Stimulated activated naive B cell treated with anti-CD40 and anti-IgM and Interleukin-4, amounts not matched to agents 10 μg/mL and 1 μg/mL and 100 μg/mL, for 72 hours (primary cell): ENCODE results near the gene BROX.
A peak's percentile ranks its signal among the peaks of the same experiment; 100 is the strongest.
"Not testable (repeated sequence)": the region's sequence is repeated elsewhere in the genome, so short reads cannot be mapped to it uniquely, and the experiment has no call there.

ENCODE experiments used
- ATAC-seq, 2 donors: fragments of 150-1000 bp; cut with Tn5 transposase; replicated peaks; 2 replicates each; pipeline ENCODE4 v1.10.0; 2021; ENCODE audit warnings: moderate library complexity in 1 of 2
- DNase-seq: peaks from one replicate; pipeline ENCODE4 v3.0.0; 2021
- H3K27ac Mint-ChIP-seq: one replicate; pipeline ENCODE4 v1.8.0; 2022; ENCODE audit warnings: mild to moderate bottlenecking, mixed read lengths
- H3K27me3 Mint-ChIP-seq, 2 donors: one replicate each; pipeline ENCODE4 v1.8.0; 2022; ENCODE audit warnings: mixed read lengths in 2 of 2
- H3K36me3 Mint-ChIP-seq, 2 donors: one replicate each; pipeline ENCODE4 v1.8.0; 2022; ENCODE audit warnings: mixed read lengths in 2 of 2, mild to moderate bottlenecking in 1 of 2
- H3K4me1 Mint-ChIP-seq, 2 donors: one replicate each; pipeline ENCODE4 v1.8.0; 2022; ENCODE audit warnings: mixed read lengths in 2 of 2, mild to moderate bottlenecking in 1 of 2
- H3K4me3 Mint-ChIP-seq, 2 donors: one replicate each; pipeline ENCODE4 v1.8.0; 2022; ENCODE audit warnings: mild to moderate bottlenecking in 2 of 2, mixed read lengths in 2 of 2, moderate library complexity in 1 of 2
- H3K9me3 Mint-ChIP-seq, 2 donors: one replicate each; pipeline ENCODE4 v1.8.0; 2022; ENCODE audit warnings: mixed read lengths in 2 of 2, mild to moderate bottlenecking in 1 of 2

Gene BROX, protein sequence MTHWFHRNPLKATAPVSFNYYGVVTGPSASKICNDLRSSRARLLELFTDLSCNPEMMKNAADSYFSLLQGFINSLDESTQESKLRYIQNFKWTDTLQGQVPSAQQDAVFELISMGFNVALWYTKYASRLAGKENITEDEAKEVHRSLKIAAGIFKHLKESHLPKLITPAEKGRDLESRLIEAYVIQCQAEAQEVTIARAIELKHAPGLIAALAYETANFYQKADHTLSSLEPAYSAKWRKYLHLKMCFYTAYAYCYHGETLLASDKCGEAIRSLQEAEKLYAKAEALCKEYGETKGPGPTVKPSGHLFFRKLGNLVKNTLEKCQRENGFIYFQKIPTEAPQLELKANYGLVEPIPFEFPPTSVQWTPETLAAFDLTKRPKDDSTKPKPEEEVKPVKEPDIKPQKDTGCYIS

DNA sequence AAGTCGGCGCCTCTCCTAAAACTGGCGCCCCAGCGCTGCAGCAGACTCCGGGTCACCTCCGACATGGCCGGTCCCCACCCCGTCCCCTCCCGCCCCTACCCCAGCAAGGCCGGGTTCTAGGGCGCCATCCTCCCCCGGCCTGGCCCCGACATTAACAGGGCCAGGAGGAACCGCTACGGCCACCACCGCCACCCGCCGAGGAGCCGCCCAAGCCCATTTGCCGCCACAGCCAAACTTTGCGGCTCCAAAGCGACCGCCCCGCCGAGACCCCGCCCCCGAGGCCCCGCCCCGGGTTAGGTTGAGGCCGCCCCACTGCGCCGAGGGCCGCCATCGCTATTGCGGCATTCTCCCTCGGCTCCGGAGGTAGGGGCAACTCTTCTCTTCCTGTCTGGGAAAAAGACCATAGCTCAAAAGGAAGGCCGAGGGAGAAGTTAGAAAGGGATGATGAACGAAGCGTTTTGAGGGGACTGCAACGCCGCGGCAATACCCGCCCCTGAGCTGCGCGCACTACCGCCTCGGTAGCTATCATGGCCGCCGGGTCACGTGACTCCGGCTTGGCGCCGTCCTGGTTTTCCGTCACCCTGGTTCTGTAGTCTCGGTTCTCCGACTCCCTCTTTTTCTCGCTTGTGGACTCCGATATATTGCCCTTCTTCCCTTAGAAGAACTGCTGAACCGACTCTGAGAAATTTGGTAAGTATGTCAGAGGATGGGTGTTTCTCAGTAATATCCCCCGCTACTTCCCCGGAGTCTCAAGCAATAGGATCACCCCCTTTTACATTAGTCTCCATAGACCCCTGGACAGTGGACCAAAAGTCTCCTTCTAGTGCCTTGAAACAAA, at the start of gene BROX, which contains the start of gene AIDA:
TSS of gene BROX (plus strand) at position 312 of the 838 bp plus-strand sequence. CDS start 3,136 bp downstream, outside the sequence.
TSS of gene AIDA (minus strand) at position 239 of the 838 bp plus-strand sequence. CDS start at position 65, 174 bp downstream.
- Mint-ChIP-seq H3K4me3 (peak within 1 kb of the TSS; percentile 96 to 97), H3K36me3 (peaks cover 15 to 38% of the 10 kb centered on the region in 2 donors), H3K4me1 (peaks cover 8 to 48% of the 10 kb centered on the region in 2 donors), H3K27ac (peak within 1 kb of the TSS; percentile 100), H3K9me3 (no peaks in the 10 kb centered on the region), H3K27me3 (no peaks in the 10 kb centered on the region)
- ATAC-seq (peak; percentile 81 to 84), DNase-seq (peak; percentile 92)

DNA sequence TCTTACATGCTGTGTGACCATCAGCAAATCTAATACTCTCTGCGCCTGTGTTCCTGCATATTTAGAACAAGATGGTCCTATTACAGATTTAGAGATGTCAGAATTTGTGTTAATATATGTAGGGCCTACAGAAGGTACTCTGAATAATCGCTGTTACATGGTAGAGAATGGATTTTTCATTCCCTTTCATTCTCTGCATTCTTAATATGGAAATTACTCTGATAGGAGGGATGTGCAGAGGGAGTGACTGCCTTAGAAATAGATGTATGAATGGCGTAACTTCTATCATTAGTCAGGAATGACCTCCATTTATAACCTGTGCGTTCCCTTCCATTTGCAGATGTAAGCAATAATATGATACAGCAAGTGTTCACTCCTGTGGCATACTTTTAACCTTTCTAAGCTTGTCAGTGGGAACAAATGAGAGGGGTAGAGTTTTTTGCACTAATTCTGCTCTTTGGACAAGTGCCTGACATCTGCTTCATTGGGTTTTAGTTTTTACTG, 48.9 kb upstream of the BROX start:
- ATAC-seq = no peak
- Mint-ChIP-seq H3K27ac (no peak overlapping the region), H3K36me3 (peaks cover 22 to 26% of the 10 kb centered on the region in 2 donors), H3K9me3 (no peaks in the 10 kb centered on the region), H3K27me3 (no peaks in the 10 kb centered on the region), H3K4me3 (no peak overlapping the region), H3K4me1 (peaks cover 1 to 2% of the 10 kb centered on the region in 2 donors)
- DNase-seq = no peak

DNA sequence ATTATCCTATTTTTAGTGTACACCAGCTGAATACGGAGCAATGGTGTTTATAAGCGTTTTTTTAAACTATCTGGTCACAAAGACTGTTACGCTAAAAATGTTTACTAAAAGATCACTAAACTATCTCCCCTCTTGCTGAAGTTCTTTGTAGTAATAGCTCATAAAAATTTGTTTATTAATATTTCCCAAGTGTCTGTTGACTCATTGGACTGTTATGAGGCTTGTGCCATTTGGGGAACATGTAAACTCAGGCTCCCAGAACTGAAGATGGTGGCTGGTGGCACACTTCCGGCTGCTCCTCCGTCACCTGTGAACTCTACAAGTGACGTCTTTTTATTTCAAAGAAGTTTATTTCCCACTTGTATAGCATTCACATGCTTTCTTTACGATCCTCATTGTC, 46.4 kb upstream of the BROX start:
- no peak overlapping the region for H3K4me3 Mint-ChIP-seq
- DNase-seq (no peak), ATAC-seq (no peak)
- H3K36me3 Mint-ChIP-seq = peaks cover 18 to 29% of the 10 kb centered on the region in 2 donors
- H3K4me1 Mint-ChIP-seq = peaks cover 0 to 1% of the 10 kb centered on the region in 2 donors
- no peaks in the 10 kb centered on the region for H3K27me3 Mint-ChIP-seq
- H3K27ac Mint-ChIP-seq = no peak overlapping the region
- H3K9me3 Mint-ChIP-seq = no peaks in the 10 kb centered on the region

DNA sequence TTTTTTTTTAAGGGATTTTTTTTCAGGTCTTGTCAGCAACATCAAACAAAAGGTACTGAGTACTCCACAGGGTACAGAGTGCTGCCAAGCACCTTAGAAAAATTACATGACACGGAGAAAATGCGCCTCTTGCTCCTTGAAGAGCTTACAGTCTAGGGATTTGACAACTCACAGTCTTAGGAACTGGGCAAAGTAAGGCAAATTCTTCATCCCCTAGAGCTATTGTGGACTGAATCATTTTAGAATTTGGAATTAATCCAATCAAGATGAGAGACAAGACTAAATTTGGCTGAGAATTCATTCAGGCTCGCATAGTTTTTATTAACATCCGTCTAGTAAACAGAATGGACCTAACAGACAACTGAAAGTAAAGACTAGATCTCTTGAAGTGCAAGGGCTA, 44.2 kb upstream of the BROX start:
- not testable (repeated sequence) for H3K27me3 Mint-ChIP-seq, H3K4me3 Mint-ChIP-seq, ATAC-seq, DNase-seq, H3K27ac Mint-ChIP-seq, H3K4me1 Mint-ChIP-seq, H3K9me3 Mint-ChIP-seq
- H3K36me3 Mint-ChIP-seq = peaks cover 21 to 35% of the 10 kb centered on the region in 2 donors

DNA sequence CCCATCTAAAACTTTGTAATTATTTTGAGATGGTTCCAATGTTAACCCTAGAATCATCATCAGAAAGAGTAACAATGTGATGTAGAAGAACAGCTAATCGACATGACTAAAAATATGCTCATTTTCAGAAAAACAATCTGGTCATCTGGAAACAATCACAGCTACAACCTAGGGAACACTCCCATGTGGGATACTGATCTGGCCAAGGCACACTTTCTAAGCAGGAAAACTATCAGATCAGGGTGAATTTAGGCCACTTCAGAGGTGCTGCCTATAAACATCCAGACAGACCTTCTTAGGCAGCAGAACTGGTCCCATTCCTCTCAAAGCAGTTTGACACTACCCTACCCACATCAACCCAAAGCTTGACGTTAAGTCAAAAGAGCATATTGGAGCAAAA, 43.3 kb upstream of the BROX start:
- H3K27me3 Mint-ChIP-seq, DNase-seq, H3K27ac Mint-ChIP-seq, H3K9me3 Mint-ChIP-seq, ATAC-seq, H3K4me3 Mint-ChIP-seq, H3K4me1 Mint-ChIP-seq: not testable (repeated sequence)
- peaks cover 28 to 41% of the 10 kb centered on the region in 2 donors for H3K36me3 Mint-ChIP-seq

DNA sequence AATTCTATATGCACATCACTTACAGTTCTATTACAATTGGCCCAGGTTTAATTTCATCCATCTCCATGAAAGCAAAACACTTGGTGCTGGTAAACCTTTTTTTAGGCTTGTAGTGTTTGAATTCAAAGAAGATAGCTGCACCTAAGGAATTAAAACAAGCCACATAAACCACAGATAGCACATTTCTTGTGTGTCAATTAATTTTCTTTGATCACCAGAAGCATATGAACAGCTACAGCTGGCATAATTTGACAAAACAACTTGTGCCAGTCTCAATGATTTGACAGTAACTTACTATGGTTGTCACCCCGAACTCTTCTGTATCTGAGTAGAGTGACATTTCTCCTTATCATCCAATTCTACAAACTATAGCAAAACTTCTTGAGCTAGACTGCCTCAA, 42.3 kb upstream of the BROX start:
- Mint-ChIP-seq H3K36me3 (peaks cover 25 to 46% of the 10 kb centered on the region in 2 donors), H3K27ac (peak overlapping the region; percentile 51), H3K4me3 (no peak overlapping the region), H3K9me3 (no peaks in the 10 kb centered on the region), H3K4me1 (peaks cover 0 to 1% of the 10 kb centered on the region in 2 donors), H3K27me3 (no peaks in the 10 kb centered on the region)
- ATAC-seq (no peak), DNase-seq (no peak)

DNA sequence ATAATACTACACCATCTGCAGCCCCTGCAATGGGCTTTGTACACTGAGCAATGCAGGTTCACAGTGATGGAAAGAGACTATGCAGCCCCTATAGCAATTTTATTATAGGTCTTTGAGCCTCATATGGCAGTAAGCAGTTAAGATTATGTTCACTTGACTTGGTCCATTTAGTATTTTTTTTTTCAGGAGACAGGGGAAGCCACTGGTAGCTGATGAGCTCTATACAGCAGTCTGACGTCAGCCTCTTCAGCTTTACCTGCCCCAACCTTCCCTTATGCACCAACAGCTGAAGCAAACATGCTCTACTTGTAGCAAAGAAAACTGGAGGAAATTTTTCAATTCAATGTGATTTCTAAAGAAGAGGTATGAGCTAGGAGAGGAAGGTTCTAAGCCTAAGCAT, 32.3 kb upstream of the BROX start:
- H3K27me3 Mint-ChIP-seq = no peaks in the 10 kb centered on the region
- no peak overlapping the region for H3K4me3 Mint-ChIP-seq

DNA sequence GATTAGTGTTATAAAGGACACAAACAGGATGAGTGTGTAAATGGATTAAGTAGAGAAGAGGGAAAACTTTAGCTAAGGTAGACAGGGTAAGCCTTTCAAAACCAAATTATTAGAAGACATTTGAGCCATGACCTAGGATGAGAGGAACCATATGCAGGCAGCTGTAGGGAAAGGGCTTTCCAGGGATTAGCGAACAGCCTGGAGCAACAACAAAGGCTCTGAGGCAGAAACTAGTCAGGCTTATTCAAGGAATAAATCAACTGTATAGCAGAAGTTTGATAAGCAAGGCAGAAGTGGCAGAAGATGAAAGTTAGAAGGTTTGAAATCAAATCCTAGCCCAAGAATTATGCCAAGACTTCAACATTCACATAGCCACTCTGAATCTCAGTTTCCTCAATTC, 21.3 kb upstream of the BROX start:
- Mint-ChIP-seq H3K9me3 (no peaks in the 10 kb centered on the region), H3K27ac (no peak overlapping the region), H3K36me3 (peaks cover 8 to 14% of the 10 kb centered on the region in 2 donors), H3K4me1 (peaks cover 13 to 24% of the 10 kb centered on the region in 2 donors), H3K27me3 (no peaks in the 10 kb centered on the region), H3K4me3 (no peak overlapping the region)
- DNase-seq (no peak), ATAC-seq (no peak)

More for the DNA sequence above, 32.3 kb upstream of the BROX start:
- no peak for DNase-seq
- Mint-ChIP-seq H3K9me3 (no peaks in the 10 kb centered on the region), H3K36me3 (peaks cover 3 to 16% of the 10 kb centered on the region in 2 donors), H3K4me1 (no peaks in the 10 kb centered on the region), H3K27ac (no peak overlapping the region)
- ATAC-seq = no peak

DNA sequence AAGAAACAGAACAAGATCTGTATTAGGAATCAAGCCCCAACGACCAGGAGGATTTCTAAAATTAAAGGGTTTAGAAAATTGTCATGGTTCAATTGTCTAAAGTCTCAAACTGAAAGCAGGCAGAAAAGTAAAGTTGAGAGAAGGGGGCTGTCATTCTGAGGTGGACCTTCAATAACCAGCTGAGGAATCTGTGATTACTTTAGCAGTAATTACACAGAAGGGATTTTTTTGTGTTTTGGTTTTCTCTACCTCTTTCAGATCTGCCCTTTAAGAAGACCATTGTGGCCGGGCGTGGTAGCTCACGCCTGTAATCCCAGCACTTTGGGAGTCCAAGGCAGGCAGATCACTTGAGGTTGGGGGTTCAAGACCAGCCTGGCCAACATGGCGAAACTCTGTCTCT, 17.4 kb upstream of the BROX start:
- peak; percentile 64 to 65 for ATAC-seq
- Mint-ChIP-seq H3K4me1 (peaks cover 16 to 30% of the 10 kb centered on the region in 2 donors), H3K4me3 (peak overlapping the region; percentile 32 to 36), H3K36me3 (peaks cover 9% of the 10 kb centered on the region in 2 donors), H3K9me3 (no peaks in the 10 kb centered on the region), H3K27ac (peak overlapping the region; percentile 90), H3K27me3 (no peaks in the 10 kb centered on the region)
- DNase-seq = no peak

DNA sequence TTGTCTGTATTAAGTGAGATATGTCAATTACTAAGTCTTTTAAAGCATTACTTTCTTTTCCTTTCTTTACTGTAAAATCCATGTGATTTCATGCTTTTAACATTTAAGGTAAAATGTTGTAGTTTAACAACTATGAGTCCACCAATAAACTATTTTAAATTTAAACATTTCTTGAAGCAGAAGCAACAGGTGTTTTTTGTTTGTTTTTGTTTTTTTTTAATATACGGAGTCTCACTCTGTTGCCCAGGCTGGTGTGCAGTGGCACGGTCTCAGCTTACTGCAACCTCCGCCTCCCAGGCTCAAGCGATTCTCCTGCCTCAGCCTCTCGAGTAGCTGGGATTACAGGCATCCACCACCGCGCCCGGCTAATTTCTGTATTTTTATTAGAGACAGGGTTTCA, 15.6 kb upstream of the BROX start:
- H3K4me3 Mint-ChIP-seq = no peak overlapping the region
- H3K27ac Mint-ChIP-seq = no peak overlapping the region
- ATAC-seq (no peak), DNase-seq (no peak)
- H3K27me3 Mint-ChIP-seq = no peaks in the 10 kb centered on the region
- peaks cover 10 to 14% of the 10 kb centered on the region in 2 donors for H3K36me3 Mint-ChIP-seq
- peaks cover 14 to 24% of the 10 kb centered on the region in 2 donors for H3K4me1 Mint-ChIP-seq
- H3K9me3 Mint-ChIP-seq = no peaks in the 10 kb centered on the region

DNA sequence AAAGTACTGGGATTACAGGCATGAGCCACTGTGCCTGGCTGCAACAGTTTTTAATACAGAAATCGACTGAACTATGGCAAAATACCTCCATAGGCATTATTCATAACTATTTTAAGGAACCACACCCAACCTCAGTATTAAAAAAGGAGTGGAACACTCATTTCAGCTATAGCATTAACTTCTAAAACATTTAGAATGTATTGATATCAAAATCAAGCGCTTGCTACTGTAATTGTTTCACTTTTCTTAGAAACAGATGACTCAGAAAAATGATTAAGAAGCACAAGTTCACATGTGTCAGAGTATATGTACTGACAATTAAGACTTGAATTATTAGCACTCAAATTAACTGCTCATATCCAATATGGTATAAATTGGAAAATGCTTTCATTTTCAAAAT, 15.2 kb upstream of the BROX start:
- no peak for ATAC-seq
- H3K27ac Mint-ChIP-seq = peak overlapping the region; percentile 56
- DNase-seq = no peak
- H3K36me3 Mint-ChIP-seq = peaks cover 9 to 14% of the 10 kb centered on the region in 2 donors
- H3K4me3 Mint-ChIP-seq = no peak overlapping the region
- H3K9me3 Mint-ChIP-seq = no peaks in the 10 kb centered on the region
- no peaks in the 10 kb centered on the region for H3K27me3 Mint-ChIP-seq
- peaks cover 14 to 24% of the 10 kb centered on the region in 2 donors for H3K4me1 Mint-ChIP-seq

DNA sequence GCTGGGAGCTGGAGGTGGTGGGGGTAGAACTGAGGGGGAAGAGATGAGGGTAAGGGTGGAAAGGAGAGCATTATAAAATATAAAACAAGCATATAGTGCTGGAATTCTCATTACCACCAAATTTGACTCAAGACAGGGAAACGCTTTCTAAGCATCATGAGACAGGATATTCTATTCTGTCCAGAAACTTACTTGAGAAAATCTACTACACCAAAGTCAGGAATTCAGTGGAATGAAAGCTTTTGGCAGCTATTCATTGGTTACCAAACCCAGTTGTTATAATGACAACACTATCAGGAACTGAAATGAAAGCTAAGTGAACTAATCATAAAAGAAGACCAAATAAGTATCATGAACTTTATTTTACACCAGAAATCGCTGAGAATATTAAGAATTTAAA, 14.5 kb upstream of the BROX start:
- H3K4me1 Mint-ChIP-seq = peaks cover 14 to 24% of the 10 kb centered on the region in 2 donors
- no peaks in the 10 kb centered on the region for H3K27me3 Mint-ChIP-seq
- ATAC-seq (no peak), DNase-seq (no peak)
- peaks cover 8 to 16% of the 10 kb centered on the region in 2 donors for H3K36me3 Mint-ChIP-seq
- no peak overlapping the region for H3K27ac Mint-ChIP-seq
- H3K9me3 Mint-ChIP-seq = no peaks in the 10 kb centered on the region
- no peak overlapping the region for H3K4me3 Mint-ChIP-seq

DNA sequence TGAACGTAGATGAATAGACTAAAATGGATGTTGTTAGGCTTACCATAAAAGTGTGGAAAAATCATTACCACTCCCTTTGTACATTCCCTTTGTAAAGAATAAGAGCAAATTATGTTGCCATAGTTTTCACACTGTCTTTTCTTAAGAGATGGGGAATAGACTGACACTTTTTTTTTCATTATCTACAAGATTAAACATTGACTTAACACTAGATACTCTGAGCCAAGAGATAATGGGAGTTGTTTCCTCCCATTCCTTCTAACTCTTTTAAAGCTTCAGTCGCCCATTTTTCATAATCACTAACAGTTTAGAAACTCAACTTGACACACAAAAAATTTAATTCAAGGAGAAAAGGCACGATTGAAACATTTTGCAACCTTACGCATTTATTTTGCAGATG, 10.2 kb upstream of the BROX start:
- Mint-ChIP-seq H3K4me3 (no peak overlapping the region), H3K4me1 (peaks cover 12 to 35% of the 10 kb centered on the region in 2 donors), H3K9me3 (peaks cover 4 to 5% of the 10 kb centered on the region in 2 donors), H3K27me3 (no peaks in the 10 kb centered on the region), H3K36me3 (peaks cover 25 to 35% of the 10 kb centered on the region in 2 donors), H3K27ac (peak overlapping the region; percentile 37)
- no peak for DNase-seq
- ATAC-seq = no peak

DNA sequence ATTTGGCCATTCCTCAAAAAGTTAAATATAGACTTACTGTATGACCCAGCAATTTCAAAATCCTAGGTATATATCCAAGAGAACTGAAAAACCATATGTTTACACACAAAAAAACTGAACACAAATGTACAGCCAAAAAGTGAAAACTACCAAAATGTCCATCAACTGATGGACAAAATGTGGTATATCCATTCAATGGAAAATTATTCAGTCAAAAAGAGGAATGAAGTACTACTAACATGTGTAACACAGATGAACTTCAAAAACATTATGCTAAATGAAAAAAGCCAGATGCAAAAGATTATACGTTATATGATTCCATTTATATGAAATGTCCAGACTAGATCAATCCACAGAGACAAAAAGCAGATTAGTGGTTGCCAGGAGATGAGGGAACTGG, 8.1 kb upstream of the BROX start:
- Mint-ChIP-seq H3K27me3 (no peaks in the 10 kb centered on the region), H3K4me1 (peaks cover 9 to 51% of the 10 kb centered on the region in 2 donors), H3K9me3 (peaks cover 4 to 5% of the 10 kb centered on the region in 2 donors), H3K36me3 (peaks cover 32 to 36% of the 10 kb centered on the region in 2 donors), H3K27ac (peak overlapping the region; percentile 15), H3K4me3 (no peak overlapping the region)
- DNase-seq = no peak
- no peak for ATAC-seq
